KOPT-K1 (cell line): ENCODE results near the gene PLP2.

Experiments
- H3K27ac ChIP-seq: fragments of 200-600 bp; sonication (generic); 2 replicates; pipeline ENCODE4 v1.5.1; 2016; ENCODE audit warnings: antibody characterized with exemption, mild to moderate bottlenecking, low read depth, low read length; ENCODE audit not compliant: poor library complexity, severe bottlenecking
- H3K36me3 ChIP-seq: fragments of 200-600 bp; sonication (generic); 2 replicates; pipeline ENCODE4 v1.5.1; 2017; ENCODE audit warnings: antibody characterized with exemption, mild to moderate bottlenecking, low read length, moderate library complexity; ENCODE audit not compliant: insufficient read depth
- H3K9me3 ChIP-seq: fragments of 200-600 bp; sonication (generic); 2 replicates; pipeline ENCODE4 v1.5.1; 2017; ENCODE audit warnings: antibody characterized with exemption, low read length, mild to moderate bottlenecking; ENCODE audit not compliant: insufficient read depth, poor library complexity, severe bottlenecking

PLP2 gene

DNA sequence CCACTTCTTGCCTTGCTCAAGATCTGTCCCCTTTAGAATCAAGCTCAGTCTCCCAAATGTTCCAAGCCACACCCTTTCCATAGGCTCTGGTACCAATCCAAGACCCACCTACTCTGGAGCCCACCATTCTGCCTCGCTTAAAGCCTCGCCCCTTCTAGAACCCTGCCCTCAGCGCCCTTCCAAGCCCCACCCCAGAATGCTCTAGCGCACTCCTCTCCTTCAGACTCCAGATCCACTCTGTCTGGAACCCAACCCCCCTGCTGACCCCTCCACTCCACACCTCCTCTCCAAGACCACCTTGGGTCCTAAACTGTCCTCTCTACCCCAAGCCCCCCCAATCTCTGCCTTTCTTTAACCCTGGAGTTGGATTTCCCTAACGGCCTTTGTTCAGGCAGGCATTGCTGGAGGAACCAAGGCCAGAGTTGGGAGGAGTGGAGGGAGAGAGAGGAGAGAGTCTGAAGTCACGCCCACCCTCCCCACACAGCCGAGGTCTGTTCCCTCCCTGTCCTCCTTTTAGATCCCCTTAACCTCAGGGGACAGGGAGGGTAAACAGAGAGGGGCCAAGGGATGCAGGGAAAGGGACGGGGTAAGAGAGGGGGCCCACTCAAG, 16.9 kb downstream of the PLP2 start:
- H3K9me3 ChIP-seq: no peaks in the 10 kb centered on the region

DNA sequence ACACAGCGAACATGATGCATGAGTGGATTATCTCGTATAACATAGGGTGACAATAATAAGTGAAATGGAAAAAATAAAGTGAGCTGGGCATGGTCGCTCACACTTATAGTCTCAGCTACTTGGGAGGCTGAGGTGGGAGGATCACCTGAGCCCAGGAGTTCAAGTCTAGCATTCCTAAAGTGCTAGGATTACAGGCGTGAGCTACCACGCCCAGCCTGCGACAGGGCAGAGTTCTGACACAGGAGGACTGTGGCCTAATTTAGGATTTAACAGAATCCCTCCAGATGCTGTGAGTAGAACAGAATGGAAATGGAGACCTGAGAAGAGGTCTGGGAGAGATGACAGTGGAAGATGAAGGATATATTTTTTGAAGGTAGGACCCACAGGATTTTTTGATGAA, 17.9 kb downstream of the PLP2 start:
- Histone ChIP-seq H3K27ac (no peak overlapping the region), H3K9me3 (no peaks in the 10 kb centered on the region), H3K36me3 (no peaks in the 10 kb centered on the region)

More for the DNA sequence above, 16.9 kb downstream of the PLP2 start:
- Histone ChIP-seq H3K27ac (no peak overlapping the region), H3K36me3 (no peaks in the 10 kb centered on the region)

DNA sequence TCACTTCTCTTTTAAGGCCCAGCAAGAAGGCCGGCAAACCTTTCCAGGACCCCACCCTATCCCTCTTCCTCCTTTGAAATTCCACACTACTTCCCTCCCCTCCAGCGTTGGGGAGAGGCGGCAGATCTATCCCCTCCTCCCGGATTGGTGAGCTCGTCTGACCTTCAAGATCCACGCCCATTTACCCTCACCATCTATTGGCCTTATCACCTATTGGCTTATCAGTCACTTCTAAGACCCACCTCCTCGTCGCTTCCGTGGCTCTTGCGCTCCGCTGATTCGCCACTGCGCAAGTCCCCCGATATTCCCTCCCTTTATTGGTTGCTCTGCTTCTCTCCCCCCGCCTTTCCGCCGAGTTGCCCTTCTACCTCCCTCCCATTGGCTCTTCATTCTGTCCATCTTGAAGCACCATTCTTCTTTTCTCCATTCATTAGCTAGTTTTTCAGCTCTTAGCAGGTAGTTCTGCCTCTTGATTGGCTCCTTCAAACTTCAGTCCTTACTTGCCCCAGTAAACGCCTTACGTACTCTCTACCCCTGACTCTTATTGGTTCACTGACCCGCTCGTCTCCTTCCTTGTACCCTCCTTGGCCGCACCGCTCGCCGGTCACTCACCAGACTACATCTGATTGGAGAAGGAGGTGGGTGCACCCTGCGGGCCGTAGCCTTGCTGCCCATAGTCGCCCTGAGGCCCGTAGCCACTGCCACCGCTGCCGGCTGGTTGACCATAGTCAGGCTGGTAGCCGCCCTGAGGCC, 19.3 kb downstream of the PLP2 start:
- Histone ChIP-seq H3K9me3 (no peaks in the 10 kb centered on the region), H3K36me3 (no peaks in the 10 kb centered on the region), H3K27ac (peak overlapping the region; percentile 88)

DNA sequence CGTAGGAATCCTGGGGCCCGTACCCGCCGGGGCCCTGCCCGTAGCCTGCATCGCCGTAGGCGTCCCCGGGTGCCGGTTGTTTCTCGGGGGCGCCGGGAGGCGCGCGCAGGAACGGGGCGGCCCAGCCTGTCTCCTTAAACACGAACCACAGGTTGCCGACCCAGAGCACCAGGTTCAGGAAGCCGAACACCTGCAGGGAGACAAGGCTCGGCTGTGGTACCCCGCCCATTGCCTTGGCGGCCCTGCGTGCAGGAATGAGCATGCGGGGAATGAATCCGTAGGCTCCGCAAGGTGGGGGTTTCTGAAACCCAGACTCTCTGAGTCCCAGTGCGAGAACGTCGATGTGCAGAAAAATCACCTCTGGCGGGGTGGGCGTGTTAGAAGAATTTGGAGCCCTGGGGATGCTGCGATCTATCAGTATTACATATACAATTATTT, 19.9 kb downstream of the PLP2 start:
- H3K9me3 ChIP-seq: no peaks in the 10 kb centered on the region
- peak overlapping the region; percentile 88 for H3K27ac ChIP-seq
- no peaks in the 10 kb centered on the region for H3K36me3 ChIP-seq

DNA sequence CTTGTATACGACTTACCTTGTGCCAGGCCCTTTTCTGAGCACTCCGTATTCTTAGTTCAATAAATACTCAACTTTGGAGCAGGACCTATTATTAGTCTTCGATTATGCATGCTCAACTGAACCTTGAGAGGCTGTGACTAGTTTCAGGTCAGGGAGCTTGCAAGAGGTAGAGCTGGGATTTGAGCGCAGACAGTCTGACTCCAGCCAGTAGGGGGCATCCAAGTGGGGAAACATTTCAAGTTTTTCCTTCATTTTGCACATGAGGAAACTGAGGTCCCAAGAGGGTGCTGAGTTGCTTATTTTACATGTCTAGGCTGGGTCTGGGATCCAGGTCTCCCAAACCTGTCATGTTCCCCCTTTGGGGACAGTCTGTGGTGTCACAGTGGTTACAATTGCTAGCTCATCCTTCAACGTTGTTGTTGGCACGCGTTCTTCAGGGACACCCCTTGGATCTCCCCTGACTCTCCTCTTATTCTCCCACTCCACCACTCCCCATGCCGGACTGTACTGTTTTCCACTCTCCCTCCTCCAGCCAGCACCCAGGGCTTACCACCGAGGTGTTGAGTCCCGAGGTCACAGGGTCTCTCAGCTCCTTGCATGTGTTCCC, 21.1 kb downstream of the PLP2 start:
- H3K9me3 ChIP-seq: no peaks in the 10 kb centered on the region
- H3K36me3 ChIP-seq: no peaks in the 10 kb centered on the region
- no peak overlapping the region for H3K27ac ChIP-seq

DNA sequence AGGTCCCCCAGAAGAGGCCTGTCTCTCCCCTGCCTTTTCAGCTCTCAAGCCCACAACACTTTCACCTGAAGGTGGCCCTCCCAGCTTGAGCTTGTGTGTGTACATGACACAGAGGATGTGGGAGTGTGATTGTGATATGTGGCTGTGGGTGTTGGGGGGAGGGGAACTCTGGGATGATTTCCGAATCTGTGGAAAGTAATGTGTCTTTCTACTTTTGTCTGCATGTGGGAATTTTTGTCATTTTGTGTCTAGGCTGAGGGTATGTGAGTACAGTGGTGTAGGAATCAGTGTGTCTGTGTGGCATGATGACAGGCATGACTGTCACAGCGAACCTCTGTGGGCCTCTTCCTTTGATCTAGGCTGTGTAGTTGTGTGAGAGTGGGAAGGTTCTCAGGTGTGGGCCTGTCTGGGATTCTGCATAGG, 21.9 kb downstream of the PLP2 start:
- Histone ChIP-seq H3K9me3 (no peaks in the 10 kb centered on the region), H3K36me3 (no peaks in the 10 kb centered on the region)

DNA sequence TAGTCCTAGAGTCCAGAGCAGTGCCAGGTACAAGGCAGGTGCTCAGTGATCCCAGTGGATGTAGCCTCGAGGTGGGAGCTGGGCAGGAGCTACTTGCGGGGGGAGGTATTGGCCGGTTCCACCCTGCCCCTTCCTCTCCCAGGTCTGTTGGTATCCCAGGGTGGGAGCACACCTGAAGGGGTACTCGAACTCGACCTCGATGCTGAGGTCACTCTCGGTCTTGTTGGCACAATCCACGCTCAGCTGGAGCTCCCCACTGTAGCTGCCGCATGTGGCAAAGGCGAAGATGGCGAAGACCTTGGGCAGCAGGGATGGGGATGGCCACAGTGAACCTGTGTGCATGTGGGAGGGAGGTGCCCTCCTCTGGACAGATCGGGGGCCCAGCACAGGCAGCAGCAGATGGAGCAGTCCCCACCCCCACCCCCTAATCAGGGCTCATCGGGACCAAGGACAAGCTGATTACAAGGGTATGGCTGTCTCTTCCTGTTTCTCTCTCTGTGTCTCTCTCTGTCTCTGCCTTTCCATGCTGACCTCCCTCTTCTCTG, 25.9 kb downstream of the PLP2 start:
- no peaks in the 10 kb centered on the region for H3K36me3 ChIP-seq

More for the DNA sequence above, 21.9 kb downstream of the PLP2 start:
- H3K27ac ChIP-seq: no peak overlapping the region

DNA sequence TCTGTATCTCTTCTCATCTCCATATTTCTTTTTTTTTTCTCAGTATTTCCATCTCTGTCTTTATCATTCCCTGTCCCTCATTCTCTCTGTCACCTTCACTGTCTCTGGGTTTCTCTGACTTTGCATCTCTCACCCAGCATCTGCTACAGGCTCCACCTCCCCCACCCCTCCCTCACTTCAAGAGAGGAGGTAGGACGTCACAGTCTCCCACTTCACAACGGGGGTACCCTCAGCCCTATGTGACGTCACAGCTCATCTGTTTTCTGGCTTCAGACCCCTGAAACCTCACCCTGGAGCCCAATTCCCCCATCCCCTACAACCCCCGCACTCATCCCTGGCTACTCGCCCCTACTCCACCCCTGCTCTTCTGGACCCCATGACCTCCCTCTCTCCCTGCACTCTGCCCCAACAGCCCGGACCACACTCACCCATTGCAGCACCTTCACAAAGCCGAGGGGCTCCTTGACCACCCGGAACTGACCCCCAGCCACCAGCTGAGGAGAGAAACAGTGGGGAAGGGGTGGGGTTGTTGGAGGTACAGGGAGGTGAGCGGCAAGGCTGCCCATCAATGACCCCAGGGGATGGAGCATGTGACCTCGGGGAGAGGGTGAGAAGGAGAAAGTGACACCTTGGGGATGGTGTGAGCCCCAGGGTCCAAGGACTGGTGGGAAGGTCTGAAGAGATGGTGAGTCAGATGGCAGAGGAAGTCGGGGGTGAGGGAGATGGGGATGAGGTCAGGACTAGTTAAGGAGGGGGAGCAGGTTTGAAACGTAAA, 27.0 kb downstream of the PLP2 start:
- Histone ChIP-seq H3K9me3 (no peaks in the 10 kb centered on the region), H3K36me3 (no peaks in the 10 kb centered on the region), H3K27ac (no peak overlapping the region)

More for the DNA sequence above, 25.9 kb downstream of the PLP2 start:
- no peaks in the 10 kb centered on the region for H3K9me3 ChIP-seq
- H3K27ac ChIP-seq: no peak overlapping the region

DNA sequence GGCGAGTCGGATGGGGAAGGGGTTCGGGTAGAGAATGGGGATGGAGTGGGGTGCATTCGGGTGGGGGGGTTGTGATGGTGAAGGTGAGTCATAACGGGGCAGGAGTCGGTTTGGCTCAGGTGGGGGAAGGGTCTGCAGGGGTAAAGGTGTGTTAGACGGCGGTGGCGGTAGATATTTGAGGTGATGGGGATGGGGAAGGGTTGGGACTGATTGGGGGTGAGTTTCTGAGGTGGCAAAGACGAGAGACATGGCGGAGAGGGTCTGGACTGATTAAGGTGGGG, 27.6 kb downstream of the PLP2 start:
- Histone ChIP-seq H3K27ac (no peak overlapping the region), H3K36me3 (no peaks in the 10 kb centered on the region), H3K9me3 (no peaks in the 10 kb centered on the region)

DNA sequence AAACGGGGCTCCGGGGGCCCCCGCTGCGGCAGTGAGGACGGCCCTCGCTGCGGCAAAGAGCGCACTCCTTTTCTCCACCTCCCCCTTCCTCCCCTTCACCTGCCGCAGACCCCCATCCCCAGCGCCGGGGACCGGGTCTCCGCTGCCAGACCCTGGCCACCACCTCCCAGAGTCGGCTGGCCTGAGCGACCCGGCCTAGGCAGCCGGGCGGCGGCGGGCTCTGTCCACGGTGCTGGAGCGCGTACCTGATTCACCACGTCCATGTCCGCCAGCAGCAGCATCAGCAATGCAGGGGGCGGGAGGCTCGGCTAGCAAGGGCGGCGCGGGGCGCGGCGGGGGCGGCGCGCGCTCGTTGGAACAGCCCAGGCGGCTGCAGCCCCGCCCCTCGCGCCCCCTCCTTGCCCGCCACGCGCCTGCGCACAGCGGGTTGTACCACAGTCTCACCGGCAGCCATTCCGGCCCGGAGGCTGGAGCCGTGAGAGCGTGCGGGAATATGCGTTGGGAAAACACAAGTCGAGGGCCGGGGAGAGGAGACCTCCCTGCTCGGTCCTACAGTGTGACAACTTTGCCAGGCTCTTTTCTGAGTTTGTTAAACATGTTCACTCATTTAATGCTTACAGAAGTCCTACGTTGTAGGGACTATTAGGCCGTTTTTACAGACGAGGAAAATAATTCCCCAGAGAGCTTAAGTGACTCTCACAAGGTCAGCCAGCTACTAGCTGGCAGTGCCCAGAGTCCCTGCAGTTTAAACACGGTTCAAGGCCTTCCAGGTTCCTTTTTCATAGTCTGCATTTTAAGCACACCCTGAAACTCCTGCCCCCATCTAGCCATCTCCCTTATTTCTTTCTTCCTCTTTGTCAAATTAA, 28.4 kb downstream of the PLP2 start, which contains the start of gene SYP:
Gene SYP, minus strand, starts transcription at position 288 of the 866 bp plus-strand sequence. Its CDS starts 7 bp downstream, at position 281.
- Histone ChIP-seq H3K9me3 (no peaks in the 10 kb centered on the region), H3K36me3 (no peaks in the 10 kb centered on the region), H3K27ac (peak within 1 kb of the TSS; percentile 46)

DNA sequence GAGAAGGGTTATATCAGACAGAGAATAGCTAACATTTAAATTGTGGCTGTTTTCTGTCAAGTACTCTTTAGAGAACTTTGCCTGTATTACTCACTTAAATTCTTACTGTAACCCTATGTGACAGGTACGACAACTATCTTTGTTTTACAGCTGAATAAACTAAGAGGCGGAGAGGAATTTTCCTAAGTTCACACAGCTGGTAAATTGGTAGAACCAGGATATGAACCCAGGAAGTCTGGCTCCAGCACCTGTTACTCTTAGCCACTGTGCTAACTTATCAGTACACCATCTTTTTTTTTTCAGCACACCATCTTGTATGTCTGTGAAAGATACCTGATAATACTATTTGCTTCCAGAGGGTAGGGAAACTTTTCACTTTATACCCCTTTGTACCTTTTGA, 30.3 kb downstream of the PLP2 start:
- Histone ChIP-seq H3K36me3 (no peaks in the 10 kb centered on the region), H3K9me3 (no peaks in the 10 kb centered on the region), H3K27ac (no peak overlapping the region)

DNA sequence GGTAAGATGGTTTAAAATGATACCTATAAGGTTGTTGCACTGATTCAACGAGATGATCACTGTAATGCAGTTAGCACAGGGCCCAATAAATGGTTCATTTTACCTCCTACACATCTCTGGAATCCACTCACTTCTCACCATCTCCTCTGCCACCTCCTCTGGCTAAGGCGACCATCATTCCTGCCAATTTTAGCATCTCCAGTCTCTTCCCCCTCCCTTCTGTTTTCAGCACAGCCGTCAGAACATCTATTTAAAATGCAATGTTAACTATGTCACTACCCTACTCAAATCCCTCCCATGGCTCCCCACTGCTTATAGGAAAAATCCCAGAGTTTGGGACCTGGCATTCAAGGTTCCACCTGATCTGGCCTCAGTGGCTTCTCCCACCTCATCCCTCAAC, 31.8 kb downstream of the PLP2 start:
- Histone ChIP-seq H3K36me3 (no peaks in the 10 kb centered on the region), H3K9me3 (no peaks in the 10 kb centered on the region)

DNA sequence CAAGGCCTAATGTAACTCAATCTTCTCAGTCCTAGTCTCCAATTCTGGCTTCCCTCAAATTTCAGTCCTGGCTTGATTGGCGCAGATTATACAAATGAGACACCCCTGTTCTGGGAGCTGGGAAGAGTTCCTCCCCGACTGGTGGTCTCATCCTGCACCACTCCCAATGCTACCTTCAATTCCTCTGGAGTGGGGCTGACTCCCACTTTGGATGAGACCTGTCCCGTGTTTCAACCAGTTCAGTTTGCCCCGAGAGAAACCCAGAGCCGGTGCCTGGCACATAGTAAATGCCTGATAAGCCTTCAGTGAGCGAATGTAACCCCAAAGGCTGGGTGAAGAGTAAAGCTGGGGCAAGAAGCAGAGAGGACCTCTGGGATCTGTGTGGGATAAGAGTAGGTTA, 32.3 kb downstream of the PLP2 start:
- no peak overlapping the region for H3K27ac ChIP-seq
- H3K36me3 ChIP-seq: no peaks in the 10 kb centered on the region
- H3K9me3 ChIP-seq: no peaks in the 10 kb centered on the region

More for the DNA sequence above, 31.8 kb downstream of the PLP2 start:
- H3K27ac ChIP-seq: no peak overlapping the region

DNA sequence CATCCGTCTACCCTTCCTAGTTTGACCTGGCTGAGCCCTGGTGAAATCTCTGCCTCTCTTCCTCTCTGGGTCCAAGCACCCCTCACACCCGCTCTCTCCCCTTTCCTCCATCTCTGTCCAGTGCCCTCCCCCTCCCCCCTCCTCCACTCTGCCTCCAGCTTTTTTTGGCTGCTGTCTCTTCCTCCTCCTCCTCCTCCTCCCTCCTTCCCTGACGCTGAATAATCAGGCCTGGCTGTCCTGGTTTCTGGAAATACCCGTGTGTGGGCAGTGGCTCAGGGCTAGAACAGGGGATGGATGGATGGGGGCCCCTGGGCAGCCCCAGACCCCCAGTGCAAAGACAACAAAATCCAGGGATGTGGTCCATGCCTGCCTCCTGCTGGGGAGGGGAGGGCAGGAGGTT, 33.0 kb downstream of the PLP2 start:
- Histone ChIP-seq H3K36me3 (no peaks in the 10 kb centered on the region), H3K27ac (no peak overlapping the region), H3K9me3 (no peaks in the 10 kb centered on the region)
